GM12801 (cell line): Measurements from ENCODE around the gene RCOR3.

Experiments
- CTCF ChIP-seq: IDR thresholded peaks from one replicate; pipeline ENCODE4 v1.5.1; 2011; ENCODE audit warnings: control low read depth; ENCODE audit not compliant: insufficient read length; ENCODE audit errors: extremely low read depth

Gene RCOR3

DNA sequence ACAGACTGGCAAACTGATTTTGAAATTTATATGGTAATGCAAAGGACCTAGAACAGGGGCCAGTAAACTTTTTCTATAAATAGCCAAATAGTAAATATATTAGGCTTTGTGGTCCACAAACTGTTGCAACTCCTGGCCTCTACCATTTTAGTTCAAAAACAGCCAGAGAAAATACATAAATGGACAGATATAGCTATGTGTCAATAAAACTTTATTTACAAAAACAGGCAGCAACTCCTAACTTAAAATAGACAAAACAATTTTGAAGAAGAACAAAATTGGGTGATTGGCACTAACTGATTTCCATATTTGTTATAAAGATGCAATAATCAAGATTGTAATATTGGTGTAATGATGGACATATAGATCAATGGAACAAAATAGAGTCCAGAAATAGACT is 60.7 kb downstream of the RCOR3 start:
- TF ChIP-seq CTCF = no peak

DNA sequence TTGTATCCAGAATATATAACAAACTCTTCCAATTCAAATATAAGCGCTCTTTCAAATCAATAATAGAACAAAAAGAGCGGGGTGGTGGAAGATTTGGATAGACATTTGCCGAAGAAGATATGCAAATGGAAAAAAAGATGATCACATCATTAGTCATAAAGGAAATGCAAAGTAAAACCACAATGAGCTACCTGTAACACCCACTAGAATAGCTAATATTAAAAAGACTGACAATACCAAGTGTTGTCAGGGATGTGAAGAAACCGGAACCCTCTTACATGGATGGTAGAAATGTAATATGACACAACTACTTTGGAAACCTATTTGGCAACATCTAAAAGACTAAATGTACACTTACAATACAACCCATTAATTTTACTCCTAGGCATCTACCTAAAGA is 61.8 kb downstream of the RCOR3 start:
- no peak for TF ChIP-seq CTCF

DNA sequence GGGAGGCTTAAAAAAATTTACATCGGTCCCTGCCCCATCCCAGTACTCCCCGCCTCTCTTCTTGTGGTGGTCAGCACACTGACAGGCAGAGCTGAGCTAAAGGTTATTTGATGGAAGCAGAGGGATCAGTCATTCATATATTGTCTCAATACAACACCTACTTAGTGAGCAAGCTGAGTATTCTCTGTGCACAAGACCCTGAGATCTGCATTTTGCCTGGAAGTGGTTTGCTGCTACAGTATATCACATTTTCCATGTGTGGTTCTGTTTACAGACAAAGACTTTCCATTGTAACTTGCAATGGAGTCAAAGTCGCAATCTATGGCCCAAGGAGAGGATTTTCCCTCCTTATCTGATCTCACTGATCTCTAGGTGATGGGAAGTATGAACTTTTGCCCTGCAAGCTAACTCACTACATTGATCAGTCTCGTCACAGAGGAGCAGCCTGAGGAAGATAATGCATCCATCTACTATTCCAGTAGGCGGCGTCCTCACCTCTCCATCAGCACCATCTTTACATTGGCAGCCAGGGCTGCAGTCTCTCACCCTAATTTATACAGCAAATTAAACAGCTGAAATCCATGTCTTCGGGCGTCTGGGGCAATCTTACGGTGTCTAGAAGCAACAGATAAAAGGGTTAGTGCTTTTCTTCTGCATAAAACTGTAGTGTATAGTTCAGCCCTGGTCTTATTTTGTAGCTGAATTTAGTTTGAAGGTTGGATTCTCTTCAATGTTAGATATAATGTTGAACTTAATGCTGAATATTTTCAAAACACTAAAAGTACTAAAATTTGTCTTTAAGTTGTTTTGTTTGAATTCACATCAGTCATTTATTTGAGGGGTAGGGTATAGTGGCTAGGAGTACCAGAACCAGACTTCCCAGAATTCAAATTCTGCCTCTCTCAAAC is 64.2 kb downstream of the RCOR3 start:
- peak; percentile 93 for TF ChIP-seq CTCF

- TF ChIP-seq CTCF = no peak
Measured at GRCh38 chr1:211324992-211325775, 66.0 kb downstream of the RCOR3 start.

DNA sequence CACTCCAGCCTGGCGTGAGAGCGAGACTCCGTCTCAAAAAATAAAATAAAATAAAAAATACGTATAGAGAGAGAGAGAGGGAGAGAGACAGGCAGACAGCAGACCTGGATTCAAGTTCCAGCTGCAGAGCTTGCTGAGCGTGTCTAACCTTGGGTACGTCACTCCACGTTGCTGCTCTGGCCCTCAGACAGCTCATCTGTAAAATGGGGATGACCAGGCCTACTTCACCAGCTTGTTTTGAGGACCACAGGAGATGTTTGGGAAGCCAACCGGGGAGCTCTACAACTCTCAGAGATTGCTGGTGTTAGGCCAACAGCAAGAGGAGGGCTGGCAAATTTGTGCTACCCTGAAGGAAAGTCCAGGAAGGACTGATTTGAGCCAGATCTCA is 67.0 kb downstream of the RCOR3 start:
- no peak for TF ChIP-seq CTCF

DNA sequence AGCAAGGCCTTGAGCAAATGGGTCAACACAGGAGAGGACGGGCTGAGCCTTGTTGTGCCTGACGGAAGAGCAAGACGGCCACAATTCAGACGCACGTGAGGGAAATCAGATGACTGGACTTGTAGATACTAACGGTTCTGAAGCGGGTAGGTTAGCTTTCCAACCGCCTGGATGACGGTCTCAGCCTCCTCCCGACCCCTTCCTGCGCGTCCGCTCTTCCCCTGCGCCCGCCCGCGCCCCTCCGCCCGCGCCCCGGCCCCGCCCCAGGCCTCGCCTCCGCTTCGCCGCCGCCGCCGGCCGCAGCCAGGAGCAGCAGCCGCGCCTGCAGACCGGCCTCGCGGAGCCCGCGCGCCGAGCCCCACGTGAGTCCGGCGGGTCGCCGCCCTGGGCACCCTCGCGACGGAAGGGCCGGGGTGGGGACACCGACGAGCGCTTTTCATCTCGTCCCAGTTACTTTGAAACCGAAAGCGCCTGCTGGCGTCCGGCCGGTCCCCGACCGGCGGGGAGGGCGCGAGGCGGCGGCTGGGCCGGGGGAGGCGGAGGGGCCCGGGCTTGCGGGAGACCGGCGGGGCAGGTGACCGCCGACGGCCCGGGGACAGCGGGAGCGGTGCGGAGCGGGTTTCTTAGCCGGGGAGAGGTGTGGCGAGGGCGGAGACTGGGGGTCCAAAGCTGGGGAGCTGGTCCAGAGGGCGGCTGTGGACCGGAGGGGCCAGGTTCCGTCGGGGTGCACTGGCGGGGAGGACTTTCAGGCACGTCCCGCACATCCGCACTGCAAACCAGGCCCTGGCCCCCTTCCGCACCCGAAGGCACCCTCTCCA is 67.6 kb downstream of the RCOR3 start, which contains the start of gene TRAF5:
TRAF5 (plus strand) TSS at position 306 of the 818 bp plus-strand sequence. CDS start 26,407 bp downstream, outside the sequence.
- TF ChIP-seq CTCF = no peak
